ENCODE data around the gene ARHGEF4. TPM values are rescaled to one million over a fixed set of nuclear protein-coding genes. Genes with fewer than 3 reads are reported as not detected.
A peak's percentile ranks its signal among the peaks of the same experiment; 100 is the strongest.

Gene ARHGEF4
- total and polyA plus RNA-seq, 2 donors = 2.9 to 6.5 TPM

GRCh38 chr2:131041402-131042147 is 204.9 kb downstream of the ARHGEF4 start:
- WGBS = 72% methylated on average over 14 of the region's 14 CpGs
- Histone ChIP-seq H3K4me3 (ENCODE audit: low read length in 2 of 2) (peak overlapping the region in 1 of 2 donors; percentile 38), H3K36me3 (ENCODE audit: control insufficient read depth in 2 of 2, insufficient read depth in 2 of 2, low read length in 1 of 2) (peaks cover 5% of the 10 kb centered on the region in 2 donors)

GRCh38 chr2:131042148-131042775 is 205.5 kb downstream of the ARHGEF4 start:
- peaks cover 0 to 37% of the 10 kb centered on the region in 2 donors for H3K27me3 ChIP-seq (ENCODE audit: control insufficient read depth in 2 of 2, insufficient read depth in 1 of 2, low read length in 1 of 2)
- 86% methylated on average over 7 of the region's 7 CpGs for WGBS
- H3K4me1 ChIP-seq (ENCODE audit: control insufficient read depth in 2 of 2, insufficient read depth in 2 of 2, low read length in 2 of 2) = peaks cover 25 to 39% of the 10 kb centered on the region in 2 donors
- peaks cover 12% of the 10 kb centered on the region in 2 donors for H3K36me3 ChIP-seq (ENCODE audit: control insufficient read depth in 2 of 2, insufficient read depth in 2 of 2, low read length in 1 of 2)
- peak overlapping the region in 1 of 2 donors; percentile 83 for H3K27ac ChIP-seq (ENCODE audit: low read depth in 1 of 2, low read length in 1 of 2)
- peaks cover 0 to 9% of the 10 kb centered on the region in 2 donors for H3K9me3 ChIP-seq (ENCODE audit: control insufficient read depth in 2 of 2, insufficient read depth in 1 of 2, low read length in 1 of 2)
- H3K4me3 ChIP-seq (ENCODE audit: low read length in 2 of 2) = no peak overlapping the region
- DNase-seq (ENCODE audit: low read depth in 6 of 9, low spot score in 9 of 9) = peak in 4 of 9 donors; percentile 36 to 69 (median 49)

More at GRCh38 chr2:131041402-131042147, 204.9 kb downstream of the ARHGEF4 start:
- Histone ChIP-seq H3K9me3 (ENCODE audit: control insufficient read depth in 2 of 2, insufficient read depth in 1 of 2, low read length in 1 of 2) (peaks cover 0 to 9% of the 10 kb centered on the region in 2 donors), H3K4me1 (ENCODE audit: control insufficient read depth in 2 of 2, insufficient read depth in 2 of 2, low read length in 2 of 2) (peaks cover 25 to 39% of the 10 kb centered on the region in 2 donors), H3K27ac (ENCODE audit: low read depth in 1 of 2, low read length in 1 of 2) (peak overlapping the region in 1 of 2 donors; percentile 83), H3K27me3 (ENCODE audit: control insufficient read depth in 2 of 2, insufficient read depth in 1 of 2, low read length in 1 of 2) (peaks cover 3 to 44% of the 10 kb centered on the region in 2 donors)
- DNase-seq (ENCODE audit: low read depth in 6 of 9, low spot score in 9 of 9) = peak in 1 of 9 donors; percentile 55

- Histone ChIP-seq H3K27me3 (ENCODE audit: control insufficient read depth in 2 of 2, insufficient read depth in 1 of 2, low read length in 1 of 2) (peaks cover 0 to 26% of the 10 kb centered on the region in 2 donors), H3K4me1 (ENCODE audit: control insufficient read depth in 2 of 2, insufficient read depth in 2 of 2, low read length in 2 of 2) (peaks cover 25 to 39% of the 10 kb centered on the region in 2 donors), H3K9me3 (ENCODE audit: control insufficient read depth in 2 of 2, insufficient read depth in 1 of 2, low read length in 1 of 2) (peaks cover 0 to 9% of the 10 kb centered on the region in 2 donors), H3K36me3 (ENCODE audit: control insufficient read depth in 2 of 2, insufficient read depth in 2 of 2, low read length in 1 of 2) (peaks cover 20 to 21% of the 10 kb centered on the region in 2 donors), H3K4me3 (ENCODE audit: low read length in 2 of 2) (no peak overlapping the region), H3K27ac (ENCODE audit: low read depth in 1 of 2, low read length in 1 of 2) (no peak overlapping the region)
- 94% methylated on average over 18 of the region's 18 CpGs for WGBS
- no peak for DNase-seq (ENCODE audit: low read depth in 6 of 9, low spot score in 9 of 9)
These were observed 206.7 kb downstream of the ARHGEF4 start for GRCh38 chr2:131043199-131044074.

DNA sequence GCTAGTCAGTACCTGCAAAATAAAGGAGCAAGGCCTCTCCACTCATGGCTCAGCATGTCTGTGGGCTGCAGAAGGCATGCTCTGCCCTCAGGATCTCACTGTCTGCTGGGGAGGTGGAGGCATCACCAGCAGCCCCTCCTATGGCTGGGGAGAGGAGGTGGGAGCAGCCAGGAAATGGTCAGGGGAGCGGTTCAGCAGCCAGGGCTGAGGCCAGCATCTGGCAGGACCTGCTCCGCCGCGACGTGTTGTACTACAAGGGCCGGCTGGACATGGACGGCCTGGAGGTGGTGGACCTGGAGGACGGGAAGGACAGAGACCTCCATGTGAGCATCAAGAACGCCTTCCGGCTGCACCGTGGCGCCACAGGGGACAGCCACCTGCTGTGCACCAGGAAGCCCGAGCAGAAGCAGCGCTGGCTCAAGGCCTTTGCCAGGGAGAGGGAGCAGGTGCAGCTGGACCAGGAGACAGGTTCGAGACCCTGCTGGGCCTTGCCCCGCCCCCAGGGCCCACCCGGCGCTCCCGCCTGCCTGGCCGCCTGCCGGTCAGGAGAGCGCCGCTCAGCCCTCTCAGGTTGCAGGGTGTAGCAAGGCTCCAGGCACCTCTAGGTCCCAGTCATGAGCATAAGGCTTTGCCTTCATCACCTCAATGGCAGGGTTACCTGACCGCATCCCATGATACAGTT is 207.5 kb downstream of the ARHGEF4 start:
- Histone ChIP-seq H3K4me3 (ENCODE audit: low read length in 2 of 2) (no peak overlapping the region), H3K36me3 (ENCODE audit: control insufficient read depth in 2 of 2, insufficient read depth in 2 of 2, low read length in 1 of 2) (peaks cover 28 to 29% of the 10 kb centered on the region in 2 donors), H3K27me3 (ENCODE audit: control insufficient read depth in 2 of 2, insufficient read depth in 1 of 2, low read length in 1 of 2) (peaks cover 0 to 18% of the 10 kb centered on the region in 2 donors), H3K4me1 (ENCODE audit: control insufficient read depth in 2 of 2, insufficient read depth in 2 of 2, low read length in 2 of 2) (peaks cover 25 to 39% of the 10 kb centered on the region in 2 donors), H3K27ac (ENCODE audit: low read depth in 1 of 2, low read length in 1 of 2) (no peak overlapping the region), H3K9me3 (ENCODE audit: control insufficient read depth in 2 of 2, insufficient read depth in 1 of 2, low read length in 1 of 2) (peaks cover 0 to 9% of the 10 kb centered on the region in 2 donors)
- no peak for DNase-seq (ENCODE audit: low read depth in 6 of 9, low spot score in 9 of 9)
- whole genome bisulfite sequencing = 97% methylated on average over 24 of the region's 24 CpGs

- no peak for DNase-seq (ENCODE audit: low read depth in 6 of 9, low spot score in 9 of 9)
- H3K4me1 ChIP-seq (ENCODE audit: control insufficient read depth in 2 of 2, insufficient read depth in 2 of 2, low read length in 2 of 2) = peaks cover 24 to 33% of the 10 kb centered on the region in 2 donors
- peaks cover 32% of the 10 kb centered on the region in 2 donors for H3K36me3 ChIP-seq (ENCODE audit: control insufficient read depth in 2 of 2, insufficient read depth in 2 of 2, low read length in 1 of 2)
These were observed 208.0 kb downstream of the ARHGEF4 start for GRCh38 chr2:131044757-131045150.

GRCh38 chr2:131045286-131046027 is 208.7 kb downstream of the ARHGEF4 start:
- Histone ChIP-seq H3K27me3 (ENCODE audit: control insufficient read depth in 2 of 2, insufficient read depth in 1 of 2, low read length in 1 of 2) (peaks cover 0 to 5% of the 10 kb centered on the region in 2 donors), H3K4me3 (ENCODE audit: low read length in 2 of 2) (no peak overlapping the region), H3K36me3 (ENCODE audit: control insufficient read depth in 2 of 2, insufficient read depth in 2 of 2, low read length in 1 of 2) (peaks cover 36 to 39% of the 10 kb centered on the region in 2 donors), H3K27ac (ENCODE audit: low read depth in 1 of 2, low read length in 1 of 2) (no peak overlapping the region), H3K4me1 (ENCODE audit: control insufficient read depth in 2 of 2, insufficient read depth in 2 of 2, low read length in 2 of 2) (peaks cover 19 to 26% of the 10 kb centered on the region in 2 donors), H3K9me3 (ENCODE audit: control insufficient read depth in 2 of 2, insufficient read depth in 1 of 2, low read length in 1 of 2) (peaks cover 0 to 6% of the 10 kb centered on the region in 2 donors)
- WGBS = 97% methylated on average over 8 of the region's 8 CpGs
- no peak for DNase-seq (ENCODE audit: low read depth in 6 of 9, low spot score in 9 of 9)

More at GRCh38 chr2:131044757-131045150, 208.0 kb downstream of the ARHGEF4 start:
- WGBS = 97% methylated on average over 11 of the region's 11 CpGs
- Histone ChIP-seq H3K4me3 (ENCODE audit: low read length in 2 of 2) (no peak overlapping the region), H3K9me3 (ENCODE audit: control insufficient read depth in 2 of 2, insufficient read depth in 1 of 2, low read length in 1 of 2) (peaks cover 0 to 9% of the 10 kb centered on the region in 2 donors), H3K27ac (ENCODE audit: low read depth in 1 of 2, low read length in 1 of 2) (no peak overlapping the region), H3K27me3 (ENCODE audit: control insufficient read depth in 2 of 2, insufficient read depth in 1 of 2, low read length in 1 of 2) (peaks cover 0 to 12% of the 10 kb centered on the region in 2 donors)

DNA sequence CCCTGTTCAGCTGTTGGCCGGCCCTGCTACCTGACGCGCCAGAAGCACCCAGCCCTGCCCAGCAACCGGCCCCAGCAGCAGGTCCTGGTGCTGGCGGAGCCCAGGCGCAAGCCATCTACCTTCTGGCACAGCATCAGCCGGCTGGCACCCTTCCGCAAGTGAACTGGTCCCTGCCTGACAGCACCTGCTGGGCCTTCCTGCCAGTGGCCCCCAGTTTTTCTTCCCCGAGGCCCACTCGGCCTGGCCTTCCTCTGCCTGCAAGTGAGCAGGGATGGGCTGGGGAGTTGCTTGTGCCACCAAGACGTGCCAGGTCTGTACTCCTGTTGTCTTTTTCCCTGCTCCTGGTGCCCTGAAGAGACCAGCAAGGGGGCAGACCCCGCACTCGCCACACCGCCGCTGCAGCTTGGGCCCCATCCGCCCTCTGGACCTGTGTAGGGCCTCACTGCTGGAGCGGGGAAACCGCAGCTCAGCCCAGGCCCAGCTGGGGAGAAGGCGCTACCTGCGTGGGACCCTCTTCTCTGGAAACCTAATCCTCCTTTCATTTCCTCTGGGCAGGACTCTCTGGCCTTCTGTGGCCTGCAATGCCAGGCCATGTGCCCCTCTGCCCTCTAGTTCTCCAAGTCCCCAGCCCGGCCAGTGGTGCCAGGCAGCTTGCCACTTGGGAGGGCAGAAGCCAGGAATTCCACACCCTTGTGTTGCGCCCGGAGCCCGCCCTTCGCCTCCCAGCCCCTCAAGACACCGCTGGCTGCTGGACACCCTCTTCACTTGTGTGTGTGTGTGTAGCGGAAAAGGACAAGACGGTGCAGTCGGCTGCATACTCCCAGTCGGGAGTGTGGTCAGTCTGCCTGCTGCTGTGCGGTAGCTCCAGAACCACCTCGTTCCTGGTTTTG is 209.6 kb downstream of the ARHGEF4 start:
- no peaks in the 10 kb centered on the region for H3K9me3 ChIP-seq (ENCODE audit: control insufficient read depth in 2 of 2, insufficient read depth in 1 of 2, low read length in 1 of 2)
- peaks cover 44 to 47% of the 10 kb centered on the region in 2 donors for H3K36me3 ChIP-seq (ENCODE audit: control insufficient read depth in 2 of 2, insufficient read depth in 2 of 2, low read length in 1 of 2)
- no peak for DNase-seq (ENCODE audit: low read depth in 6 of 9, low spot score in 9 of 9)
- peaks cover 0 to under 1% of the 10 kb centered on the region in 2 donors for H3K27me3 ChIP-seq (ENCODE audit: control insufficient read depth in 2 of 2, insufficient read depth in 1 of 2, low read length in 1 of 2)
- peaks cover 14 to 18% of the 10 kb centered on the region in 2 donors for H3K4me1 ChIP-seq (ENCODE audit: control insufficient read depth in 2 of 2, insufficient read depth in 2 of 2, low read length in 2 of 2)
- no peak overlapping the region for H3K27ac ChIP-seq (ENCODE audit: low read depth in 1 of 2, low read length in 1 of 2)
- WGBS = 98% methylated on average over 32 of the region's 32 CpGs
- H3K4me3 ChIP-seq (ENCODE audit: low read length in 2 of 2) = no peak overlapping the region

Data from thymus (tissue), 11 donors.